ENCODE measurements around the gene LARP6. TPM values are rescaled to one million over a fixed set of nuclear protein-coding genes. Genes with fewer than 3 reads are reported as not detected.

The LARP6 gene
- 83.7 and 93.6 TPM in 2 replicates for total RNA-seq

GRCh38 chr15:70853973-70854665, at the start of gene LARP6:
Gene LARP6, minus strand, starts transcription at chr15:70854157. Its CDS starts 69 bp downstream, at chr15:70854088.

GRCh38 chr15:70892002-70892911, 38.3 kb upstream of the LARP6 start, which contains the start of the genes LRRC49 and THAP10:
Gene LRRC49, plus strand, starts transcription at chr15:70892826. Its CDS starts 69 bp downstream, at chr15:70892895.
Gene THAP10, minus strand, starts transcription at chr15:70892433. Its CDS starts 161 bp downstream, at chr15:70892272.

Other genes with a start within 250 kb of the LARP6 start
- 138 and 157 TPM in 2 replicates for gene UACA, start 90.6 kb downstream of the LARP6 start, total RNA-seq
- gene THAP10, start 38.3 kb upstream of the LARP6 start, total RNA-seq: 1.3 and 1.5 TPM in 2 replicates
- gene LRRC49, start 38.7 kb upstream of the LARP6 start, total RNA-seq: 16.7 and 23.6 TPM in 2 replicates